HG03575 (cell line): ENCODE results near the gene LRRIQ3.
"Not testable (repeated sequence)": the region's sequence is repeated elsewhere in the genome, so short reads cannot be mapped to it uniquely, and the experiment has no call there.

Experiments
- ATAC-seq: cut with Tn5 transposase; IDR thresholded peaks from one replicate; pipeline ENCODE4 v1.9.1; 2021; ENCODE audit not compliant: unreplicated experiment, insufficient number of reproducible peaks, low FRiP score; ENCODE audit errors: extremely low read depth

LRRIQ3 gene

GRCh38 chr1:74197657-74198552, at the start of gene LRRIQ3, which contains the start of gene FPGT:
Gene LRRIQ3 (minus strand): TSS chr1:74198176. CDS start chr1:74183684, 14,492 bp downstream.
Gene FPGT (plus strand): TSS chr1:74198242. CDS start chr1:74198279, 37 bp downstream.
- peak; percentile 82 for ATAC-seq

GRCh38 chr1:74246315-74246714, 48.3 kb upstream of the LRRIQ3 start:
- ATAC-seq, result no peak

GRCh38 chr1:74245168-74245772, 47.3 kb upstream of the LRRIQ3 start:
- no peak for ATAC-seq

GRCh38 chr1:74237787-74238186, 39.8 kb upstream of the LRRIQ3 start:
- no peak for ATAC-seq

GRCh38 chr1:74237035-74237434, 39.1 kb upstream of the LRRIQ3 start:
- ATAC-seq, result no peak

GRCh38 chr1:74236440-74236839, 38.5 kb upstream of the LRRIQ3 start:
- ATAC-seq, result no peak

GRCh38 chr1:74235153-74235552, 37.2 kb upstream of the LRRIQ3 start, which contains the start of gene TNNI3K:
Gene TNNI3K (plus strand): TSS chr1:74235387. CDS start chr1:74235452, 65 bp downstream.
- ATAC-seq, result no peak

GRCh38 chr1:74223453-74223852, 25.5 kb upstream of the LRRIQ3 start:
- ATAC-seq, result no peak

- no peak for ATAC-seq
Observed at GRCh38 chr1:74222701-74223100, 24.7 kb upstream of the LRRIQ3 start.

- no peak for ATAC-seq
Observed at GRCh38 chr1:74215229-74215628, 17.3 kb upstream of the LRRIQ3 start.

GRCh38 chr1:74205266-74205665, 7.3 kb upstream of the LRRIQ3 start:
- no peak for ATAC-seq

- ATAC-seq, result no peak
Observed at GRCh38 chr1:74199504-74199903, 1.5 kb upstream of the LRRIQ3 start.

- ATAC-seq, result no peak
Observed at GRCh38 chr1:74197255-74197654, 721 bp downstream of the LRRIQ3 start.

- ATAC-seq, result no peak
Observed at GRCh38 chr1:74195339-74195738, 2.6 kb downstream of the LRRIQ3 start.

- ATAC-seq, result no peak
Observed at GRCh38 chr1:74193908-74194307, 4.1 kb downstream of the LRRIQ3 start.

GRCh38 chr1:74180490-74180889, 17.5 kb downstream of the LRRIQ3 start:
- no peak for ATAC-seq

GRCh38 chr1:74174423-74174822, 23.6 kb downstream of the LRRIQ3 start:
- not testable (repeated sequence) for ATAC-seq

- no peak for ATAC-seq
Observed at GRCh38 chr1:74162333-74162732, 35.6 kb downstream of the LRRIQ3 start.

- ATAC-seq, result no peak
Observed at GRCh38 chr1:74161497-74161896, 36.5 kb downstream of the LRRIQ3 start.

GRCh38 chr1:74160046-74160445, 37.9 kb downstream of the LRRIQ3 start:
- no peak for ATAC-seq
